Mucosa of rectum (tissue), 2 donors: ENCODE data around the gene GPATCH8.
"Not testable (repeated sequence)": the region's sequence is repeated elsewhere in the genome, so short reads cannot be mapped to it uniquely, and the experiment has no call there.

Experiments used
- H3K27ac ChIP-seq, 2 donors: one replicate each; pipeline ENCODE4 v1.7.0; 2013; ENCODE audit warnings: inconsistent platforms in 2 of 2, low read depth in 2 of 2, low read length in 2 of 2
- H3K27me3 ChIP-seq, 2 donors: one replicate each; pipeline ENCODE4 v1.7.0; 2013; ENCODE audit warnings: low read length in 2 of 2; ENCODE audit not compliant: control insufficient read depth in 2 of 2, insufficient read depth in 2 of 2
- H3K36me3 ChIP-seq, 2 donors: one replicate each; pipeline ENCODE4 v1.7.0; 2013; ENCODE audit warnings: low read length in 2 of 2; ENCODE audit not compliant: control insufficient read depth in 2 of 2, insufficient read depth in 2 of 2
- H3K4me1 ChIP-seq, 2 donors: one replicate each; pipeline ENCODE4 v1.7.0; 2013; ENCODE audit warnings: low read length in 2 of 2, mild to moderate bottlenecking in 1 of 2; ENCODE audit not compliant: control insufficient read depth in 2 of 2, insufficient read depth in 2 of 2
- H3K4me3 ChIP-seq, 2 donors: one replicate each; pipeline ENCODE4 v1.7.0; 2013; ENCODE audit warnings: low read length in 2 of 2
- H3K9ac ChIP-seq, 2 donors: one replicate each; pipeline ENCODE4 v1.7.0; 2013; ENCODE audit warnings: low read length in 2 of 2, low read depth in 1 of 2, mild to moderate bottlenecking in 1 of 2
- H3K9me3 ChIP-seq, 2 donors: one replicate each; pipeline ENCODE4 v1.7.0; 2013; ENCODE audit warnings: low read length in 2 of 2; ENCODE audit not compliant: control insufficient read depth in 2 of 2
- donor health status: healthy.
- donor health status: Normal muscosa, but diverticular disease.

The GPATCH8 gene

GRCh38 chr17:44365051-44365450 is 138.2 kb downstream of the GPATCH8 start:
- not testable (repeated sequence) for H3K4me3 ChIP-seq, H3K4me1 ChIP-seq, H3K27ac ChIP-seq, H3K36me3 ChIP-seq, H3K9ac ChIP-seq, H3K9me3 ChIP-seq
- H3K27me3 ChIP-seq = peaks cover 15 to 20% of the 10 kb centered on the region in 2 donors

GRCh38 chr17:44363613-44364159 is 139.5 kb downstream of the GPATCH8 start, which contains the start of gene FAM171A2:
TSS of gene FAM171A2 (minus strand) at chr17:44363853. CDS start at chr17:44363714, 139 bp downstream.
- Histone ChIP-seq H3K4me3 (peak within 1 kb of the TSS; percentile 39 to 44), H3K27ac (no peak within 1 kb of the TSS), H3K9me3 (no peaks in the 10 kb centered on the region), H3K27me3 (peaks cover 15 to 28% of the 10 kb centered on the region in 2 donors), H3K36me3 (no peaks in the 10 kb centered on the region), H3K9ac (peak within 1 kb of the TSS in 1 of 2 donors; percentile 10), H3K4me1 (peaks cover 2 to 6% of the 10 kb centered on the region in 2 donors)

GRCh38 chr17:44362949-44363612 is 140.1 kb downstream of the GPATCH8 start:
- peaks cover 2 to 6% of the 10 kb centered on the region in 2 donors for H3K4me1 ChIP-seq
- no peaks in the 10 kb centered on the region for H3K9me3 ChIP-seq
- peak overlapping the region in 1 of 2 donors; percentile 10 for H3K9ac ChIP-seq
- no peak overlapping the region for H3K27ac ChIP-seq
- H3K36me3 ChIP-seq = no peaks in the 10 kb centered on the region
- H3K4me3 ChIP-seq = peak overlapping the region; percentile 39 to 44
- H3K27me3 ChIP-seq = peaks cover 15 to 29% of the 10 kb centered on the region in 2 donors

GRCh38 chr17:44362459-44362948 is 140.7 kb downstream of the GPATCH8 start:
- Histone ChIP-seq H3K27me3 (peaks cover 15 to 29% of the 10 kb centered on the region in 2 donors), H3K4me3 (peak overlapping the region in 1 of 2 donors; percentile 44), H3K36me3 (no peaks in the 10 kb centered on the region), H3K9me3 (no peaks in the 10 kb centered on the region), H3K27ac (no peak overlapping the region), H3K9ac (no peak overlapping the region), H3K4me1 (peaks cover 2 to 6% of the 10 kb centered on the region in 2 donors)

GRCh38 chr17:44361292-44362260 is 141.6 kb downstream of the GPATCH8 start:
- no peaks in the 10 kb centered on the region for H3K9me3 ChIP-seq

GRCh38 chr17:44360826-44361225 is 142.4 kb downstream of the GPATCH8 start:
- no peak overlapping the region for H3K27ac ChIP-seq
- H3K36me3 ChIP-seq = no peaks in the 10 kb centered on the region
- peaks cover 2 to 6% of the 10 kb centered on the region in 2 donors for H3K4me1 ChIP-seq
- no peak overlapping the region for H3K9ac ChIP-seq
- H3K9me3 ChIP-seq = no peaks in the 10 kb centered on the region
- H3K27me3 ChIP-seq = peaks cover 13 to 21% of the 10 kb centered on the region in 2 donors
- no peak overlapping the region for H3K4me3 ChIP-seq

More at GRCh38 chr17:44361292-44362260, 141.6 kb downstream of the GPATCH8 start:
- H3K4me1 ChIP-seq = peaks cover 2 to 6% of the 10 kb centered on the region in 2 donors
- no peaks in the 10 kb centered on the region for H3K36me3 ChIP-seq
- no peak overlapping the region for H3K9ac ChIP-seq
- no peak overlapping the region for H3K4me3 ChIP-seq
- H3K27me3 ChIP-seq = peaks cover 15 to 26% of the 10 kb centered on the region in 2 donors
- no peak overlapping the region for H3K27ac ChIP-seq

GRCh38 chr17:44360144-44360533 is 143.1 kb downstream of the GPATCH8 start:
- Histone ChIP-seq H3K4me3 (no peak overlapping the region), H3K36me3 (no peaks in the 10 kb centered on the region), H3K9me3 (no peaks in the 10 kb centered on the region), H3K27me3 (peaks cover 13 to 21% of the 10 kb centered on the region in 2 donors), H3K27ac (no peak overlapping the region), H3K9ac (no peak overlapping the region), H3K4me1 (peaks cover 2 to 6% of the 10 kb centered on the region in 2 donors)

- H3K27ac ChIP-seq = no peak overlapping the region
- H3K9ac ChIP-seq = no peak overlapping the region
- no peaks in the 10 kb centered on the region for H3K9me3 ChIP-seq
- H3K27me3 ChIP-seq = peaks cover 10 to 21% of the 10 kb centered on the region in 2 donors
- H3K4me1 ChIP-seq = peaks cover 2 to 6% of the 10 kb centered on the region in 2 donors
- H3K4me3 ChIP-seq = no peak overlapping the region
- no peaks in the 10 kb centered on the region for H3K36me3 ChIP-seq
Observed at GRCh38 chr17:44359458-44360143, 143.6 kb downstream of the GPATCH8 start.

- Histone ChIP-seq H3K36me3 (no peaks in the 10 kb centered on the region), H3K9ac (no peak overlapping the region), H3K27me3 (peaks cover 10 to 21% of the 10 kb centered on the region in 2 donors), H3K4me3 (no peak overlapping the region), H3K27ac (no peak overlapping the region), H3K4me1 (peaks cover 2 to 6% of the 10 kb centered on the region in 2 donors), H3K9me3 (no peaks in the 10 kb centered on the region)
Observed at GRCh38 chr17:44359006-44359405, 144.2 kb downstream of the GPATCH8 start.
